HL-60 (cell line): ENCODE results near the gene TGIF2.

Experiments used
- CTCF ChIP-seq: IDR thresholded peaks from one replicate; pipeline ENCODE4 v1.5.1; 2011; ENCODE audit warnings: low read length, control low read depth, inconsistent platforms; ENCODE audit not compliant: insufficient read depth
- GABPA ChIP-seq: IDR thresholded peaks from 2 replicates; pipeline ENCODE4 v1.6.1; 2012; ENCODE audit warnings: low read depth
- REST ChIP-seq: IDR thresholded peaks from 2 replicates; pipeline ENCODE4 v1.6.1; 2012; ENCODE audit warnings: low read depth; ENCODE audit not compliant: insufficient replicate concordance
- SPI1 ChIP-seq: IDR thresholded peaks from 2 replicates; pipeline ENCODE4 v1.6.1; 2012; ENCODE audit warnings: low read depth, mild to moderate bottlenecking, borderline replicate concordance

- no peak for TF ChIP-seq SPI1
- no peak for TF ChIP-seq CTCF
- no peak for TF ChIP-seq REST
- TF ChIP-seq GABPA: no peak
Observed at GRCh38 chr20:36565520-36565919, 7.9 kb upstream of the TGIF2 start.
